HuH-7 (cell line): ENCODE results near the gene AIFM1.
"Not testable (repeated sequence)": the region's sequence is repeated elsewhere in the genome, so short reads cannot be mapped to it uniquely, and the experiment has no call there.

Experiments
- DNase-seq: peaks from one replicate; pipeline ENCODE4 v3.0.0; 2011; ENCODE audit warnings: low spot score

The AIFM1 gene

GRCh38 chrX:130118441-130119311 is 47.0 kb downstream of the AIFM1 start:
- DNase-seq = no peak

GRCh38 chrX:130117166-130117565 is 48.5 kb downstream of the AIFM1 start:
- no peak for DNase-seq

GRCh38 chrX:130115119-130115885 is 50.3 kb downstream of the AIFM1 start:
- DNase-seq = not testable (repeated sequence)

- DNase-seq = no peak
These were observed 51.5 kb downstream of the AIFM1 start for GRCh38 chrX:130114141-130114588.

- DNase-seq = no peak
These were observed 54.2 kb downstream of the AIFM1 start for GRCh38 chrX:130111220-130112154.

GRCh38 chrX:130110379-130111219 is 55.0 kb downstream of the AIFM1 start, which contains the start of gene ELF4:
TSS of gene ELF4 (minus strand) at chrX:130110497. CDS start at chrX:130081330, 29,167 bp downstream.
- DNase-seq = peak; percentile 81

GRCh38 chrX:130109429-130110378 is 55.9 kb downstream of the AIFM1 start:
- no peak for DNase-seq

- DNase-seq = peak; percentile 73
These were observed 56.8 kb downstream of the AIFM1 start for GRCh38 chrX:130108647-130109428.

GRCh38 chrX:130106071-130106470 is 59.6 kb downstream of the AIFM1 start:
- DNase-seq = no peak

- no peak for DNase-seq
These were observed 60.4 kb downstream of the AIFM1 start for GRCh38 chrX:130105244-130105643.

- DNase-seq = no peak
These were observed 62.0 kb downstream of the AIFM1 start for GRCh38 chrX:130103605-130104004.

GRCh38 chrX:130100180-130100579 is 65.5 kb downstream of the AIFM1 start:
- DNase-seq = no peak

- DNase-seq = no peak
These were observed 67.5 kb downstream of the AIFM1 start for GRCh38 chrX:130098210-130098552.

- DNase-seq = no peak
These were observed 68.0 kb downstream of the AIFM1 start for GRCh38 chrX:130097507-130098209.

- no peak for DNase-seq
These were observed 70.2 kb downstream of the AIFM1 start for GRCh38 chrX:130095249-130096030.

- no peak for DNase-seq
These were observed 70.9 kb downstream of the AIFM1 start for GRCh38 chrX:130094696-130095095.

- no peak for DNase-seq
These were observed 72.4 kb downstream of the AIFM1 start for GRCh38 chrX:130093271-130093670.
